ENCODE results near the gene GBE1. TPM values are rescaled to one million over a fixed set of nuclear protein-coding genes. Genes with fewer than 3 reads are reported as not detected.
A peak's percentile ranks its signal among the peaks of the same experiment; 100 is the strongest.
"Not testable (repeated sequence)": the region's sequence is repeated elsewhere in the genome, so short reads cannot be mapped to it uniquely, and the experiment has no call there.

GBE1 gene
- total RNA-seq, 1 donor from 2014 or later = 29.2 TPM

- TF ChIP-seq CTCF (IDR thresholded peaks at IDR 0.05) = no peak
- Histone ChIP-seq H3K36me3 (no peaks in the 10 kb centered on the region), H3K4me1 (peaks cover 15% of the 10 kb centered on the region), H3K27ac (no peak overlapping the region), H3K9me3 (no peaks in the 10 kb centered on the region), H3K27me3 (no peaks in the 10 kb centered on the region), H3K4me3 (no peak overlapping the region)
- intact Hi-C loops (cut with DNase I) = no loop called here
- DNase-seq = no peak
- ATAC-seq = no peak
Measured at GRCh38 chr3:81763001-81763400, 1.6 kb upstream of the GBE1 start.

GRCh38 chr3:81761904-81762580 is 597 bp upstream of the GBE1 start:
- Histone ChIP-seq H3K27ac (peak overlapping the region; percentile 97), H3K27me3 (no peaks in the 10 kb centered on the region), H3K4me1 (peaks cover 15% of the 10 kb centered on the region), H3K36me3 (no peaks in the 10 kb centered on the region), H3K9me3 (no peaks in the 10 kb centered on the region), H3K4me3 (peak overlapping the region; percentile 68)
- no peak for TF ChIP-seq CTCF (IDR thresholded peaks at IDR 0.05)
- ATAC-seq (no peak), DNase-seq (no peak)
- intact Hi-C loops (cut with DNase I) = no loop called here

- Histone ChIP-seq H3K4me3 (peak overlapping the region; percentile 68), H3K36me3 (no peaks in the 10 kb centered on the region), H3K4me1 (peaks cover 15% of the 10 kb centered on the region), H3K27ac (peak overlapping the region; percentile 97), H3K27me3 (no peaks in the 10 kb centered on the region), H3K9me3 (no peaks in the 10 kb centered on the region)
- DNase-seq (no peak), ATAC-seq (no peak)
- no peak for TF ChIP-seq CTCF (IDR thresholded peaks at IDR 0.05)
- intact Hi-C loops (cut with DNase I) = no loop called here
Measured at GRCh38 chr3:81760215-81760614, 1.2 kb downstream of the GBE1 start.

- H3K36me3 ChIP-seq; DNase-seq; H3K9me3 ChIP-seq; H3K4me3 ChIP-seq; ATAC-seq; H3K27ac ChIP-seq; H3K27me3 ChIP-seq; intact Hi-C loops (cut with DNase I): not testable (repeated sequence)
- H3K4me1 ChIP-seq = peaks cover 15% of the 10 kb centered on the region
Measured at GRCh38 chr3:81758771-81759170, 2.7 kb downstream of the GBE1 start.

GRCh38 chr3:81758275-81758674 is 3.2 kb downstream of the GBE1 start:
- Histone ChIP-seq H3K4me3 (no peak overlapping the region), H3K4me1 (peaks cover 15% of the 10 kb centered on the region), H3K27me3 (no peaks in the 10 kb centered on the region), H3K36me3 (no peaks in the 10 kb centered on the region), H3K27ac (no peak overlapping the region), H3K9me3 (no peaks in the 10 kb centered on the region)
- intact Hi-C loops (cut with DNase I) = no loop called here
- TF ChIP-seq CTCF (IDR thresholded peaks at IDR 0.05) = no peak
- DNase-seq (no peak), ATAC-seq (no peak)

GRCh38 chr3:81753416-81754027 is 7.9 kb downstream of the GBE1 start:
- Histone ChIP-seq H3K4me1 (no peaks in the 10 kb centered on the region), H3K27ac (no peak overlapping the region), H3K4me3 (no peak overlapping the region), H3K27me3 (no peaks in the 10 kb centered on the region), H3K36me3 (no peaks in the 10 kb centered on the region), H3K9me3 (no peaks in the 10 kb centered on the region)
- ATAC-seq = no peak
- TF ChIP-seq CTCF (IDR thresholded peaks at IDR 0.05) = no peak
- intact Hi-C loops (cut with DNase I) = no loop called here
- no peak for DNase-seq
